Ishikawa (cell line): ENCODE measurements around the gene EPHB1.

Experiments
- EP300 ChIP-seq: IDR thresholded peaks from 2 replicates; pipeline ENCODE4 v1.6.1; 2012; ENCODE audit warnings: borderline replicate concordance
- MAX ChIP-seq: IDR thresholded peaks from 2 replicates; pipeline ENCODE4 v1.6.1; 2012
- NFIC ChIP-seq: IDR thresholded peaks from 2 replicates; pipeline ENCODE4 v1.6.1; 2012
- RAD21 ChIP-seq: IDR thresholded peaks from 2 replicates; pipeline ENCODE4 v1.6.1; 2012; ENCODE audit warnings: low read depth
- REST ChIP-seq: IDR thresholded peaks from 2 replicates; pipeline ENCODE4 v1.6.1; 2012; ENCODE audit warnings: low read depth, mild to moderate bottlenecking
- YY1 ChIP-seq: IDR thresholded peaks from 2 replicates; pipeline ENCODE4 v1.6.1; 2012; ENCODE audit warnings: low read depth

GRCh38 chr3:135260025-135260424 is 465.0 kb downstream of the EPHB1 start:
- no peak for TF ChIP-seq MAX
- TF ChIP-seq EP300: no peak
- TF ChIP-seq YY1: no peak
- no peak for TF ChIP-seq NFIC
- no peak for TF ChIP-seq REST
- TF ChIP-seq RAD21: no peak
